ENCODE measurements around the gene ARRB1.

ARRB1 gene

GRCh38 chr11:75293903-75294302 is 57.6 kb downstream of the ARRB1 start:
- H3K4me3 ChIP-seq (ENCODE audit: low read depth, low read length), result no peak overlapping the region
- no peak for DNase-seq (ENCODE audit: low read depth, low spot score)
- TF ChIP-seq CTCF (IDR thresholded peaks at IDR 0.05; ENCODE audit: insufficient read depth, low read length, missing control alignments), result no peak
- ChIA-PET CTCF (interaction anchor here (0.8 to 9.8 kb wide), 5 partner anchors 13 to 94 kb away, joined by 3 to 78 read pairs (median 3); no protein-coding TSS in a partner anchor), POLR2A (no interaction called here)

- DNase-seq (ENCODE audit: low read depth, low spot score), result no peak
- ChIA-PET POLR2A (no interaction called here), CTCF (interaction anchor here (1.0 to 9.8 kb wide), 5 partner anchors 12 to 95 kb away, joined by 3 to 78 read pairs (median 3); no protein-coding TSS in a partner anchor)
- H3K4me3 ChIP-seq (ENCODE audit: low read depth, low read length), result no peak overlapping the region
- TF ChIP-seq CTCF (IDR thresholded peaks at IDR 0.05; ENCODE audit: insufficient read depth, low read length, missing control alignments), result no peak
Observed at GRCh38 chr11:75292943-75293342, 58.5 kb downstream of the ARRB1 start.

GRCh38 chr11:75291741-75292140 is 59.7 kb downstream of the ARRB1 start:
- CTCF ChIA-PET, result interaction anchor here (1.4 to 9.8 kb wide), 3 partner anchors 11 to 38 kb away, joined by 3 to 78 read pairs (median 7); no protein-coding TSS in a partner anchor
- POLR2A ChIA-PET, result no interaction called here
- TF ChIP-seq CTCF (IDR thresholded peaks at IDR 0.05; ENCODE audit: insufficient read depth, low read length, missing control alignments), result no peak
- H3K4me3 ChIP-seq (ENCODE audit: low read depth, low read length), result no peak overlapping the region
- no peak for DNase-seq (ENCODE audit: low read depth, low spot score)

- H3K4me3 ChIP-seq (ENCODE audit: low read depth, low read length), result no peak overlapping the region
- CTCF ChIA-PET, result interaction anchor here (1.0 to 9.8 kb wide), 4 partner anchors 9 to 95 kb away, joined by 3 to 78 read pairs (median 10); no protein-coding TSS in a partner anchor
- POLR2A ChIA-PET, result no interaction called here
- no peak for DNase-seq (ENCODE audit: low read depth, low spot score)
- no peak for TF ChIP-seq CTCF (IDR thresholded peaks at IDR 0.05; ENCODE audit: insufficient read depth, low read length, missing control alignments)
Observed at GRCh38 chr11:75289919-75290318, 61.5 kb downstream of the ARRB1 start.

DNA sequence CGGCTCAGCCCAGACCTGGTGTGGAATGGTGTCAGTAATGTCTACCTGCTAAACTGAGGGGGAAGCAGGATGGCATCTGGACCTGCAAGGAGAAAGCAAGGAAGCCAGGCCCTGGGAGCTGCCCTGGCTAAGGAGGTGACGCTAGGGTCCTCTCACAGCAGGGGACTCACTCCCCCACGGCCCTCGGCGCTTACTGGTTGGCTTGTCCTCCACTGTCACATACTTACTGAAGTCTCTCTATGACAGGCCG is 62.0 kb downstream of the ARRB1 start:
- no peak for DNase-seq (ENCODE audit: low read depth, low spot score)
- ChIA-PET CTCF (interaction anchor here (1.0 to 9.8 kb wide), 4 partner anchors 8 to 95 kb away, joined by 3 to 78 read pairs (median 8); partner anchors contain the start of gene TPBGL), POLR2A (no interaction called here)
- no peak for TF ChIP-seq CTCF (IDR thresholded peaks at IDR 0.05; ENCODE audit: insufficient read depth, low read length, missing control alignments)
- H3K4me3 ChIP-seq (ENCODE audit: low read depth, low read length), result no peak overlapping the region

DNA sequence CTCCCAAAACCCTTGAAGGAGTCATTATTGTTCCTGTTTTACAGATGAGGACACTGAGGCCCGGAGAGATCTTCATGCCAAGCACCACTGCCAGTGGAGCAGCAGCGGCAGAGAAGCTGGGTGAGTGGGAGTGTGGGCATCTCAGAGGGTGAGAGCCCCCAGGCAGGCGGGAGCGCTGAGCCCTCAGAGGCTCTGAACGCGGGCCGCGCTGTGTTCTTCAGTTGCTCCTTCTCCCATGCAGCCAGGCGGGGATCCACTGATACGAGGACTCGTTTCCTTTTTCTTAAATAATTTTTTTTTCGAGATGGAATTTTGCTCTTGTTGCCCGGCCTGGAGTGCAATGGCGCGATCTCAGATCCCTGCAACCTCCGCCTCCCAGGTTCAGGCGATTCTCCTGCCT is 63.9 kb downstream of the ARRB1 start:
- POLR2A ChIA-PET, result no interaction called here
- DNase-seq (ENCODE audit: low read depth, low spot score), result no peak
- CTCF ChIA-PET, result interaction anchor here (4.1 kb wide), 1 partner anchor 97 kb away, joined by 12 read pairs; no protein-coding TSS in a partner anchor
- H3K4me3 ChIP-seq (ENCODE audit: low read depth, low read length), result no peak overlapping the region
- TF ChIP-seq CTCF (IDR thresholded peaks at IDR 0.05; ENCODE audit: insufficient read depth, low read length, missing control alignments), result no peak
